Cardiac muscle cell (in vitro differentiated cells and primary cell): ENCODE measurements around the gene SMYD3. TPM values are rescaled to one million over a fixed set of nuclear protein-coding genes. Genes with fewer than 3 reads are reported as not detected.

Experiments used
- DNase-seq, 2 donors: peaks; one replicate each; pipeline versions ENCODE4 v3.0.0 to v3.0.0-alpha.2; 2010 to 2017; ENCODE audit warnings: low read depth in 1 of 2, low spot score in 1 of 2
- H3K27ac ChIP-seq: fragments of 200-600 bp; sonication (generic); 2 replicates; pipeline ENCODE4 v1.5.1; 2016
- H3K27me3 ChIP-seq: fragments of 200-600 bp; sonication (generic); 2 replicates; pipeline ENCODE4 v1.6.0; 2016; ENCODE audit warnings: control low read depth
- H3K36me3 ChIP-seq: fragments of 200-600 bp; sonication (generic); 2 replicates; pipeline ENCODE4 v1.5.1; 2016; ENCODE audit warnings: control low read depth
- H3K4me1 ChIP-seq: fragments of 200-600 bp; sonication (generic); 2 replicates; pipeline ENCODE4 v1.8.1; 2017; ENCODE audit warnings: low read depth, mild to moderate bottlenecking, mixed run types
- H3K4me3 ChIP-seq: fragments of 200-600 bp; sonication (generic); 2 replicates; pipeline ENCODE4 v1.5.1; 2016; ENCODE audit warnings: mild to moderate bottlenecking
- H3K9me3 ChIP-seq: fragments of 200-600 bp; sonication (generic); 2 replicates; pipeline ENCODE4 v1.5.1; 2017; ENCODE audit warnings: low read depth, mild to moderate bottlenecking, control low read depth
- polyA plus RNA-seq: library from polyadenylated mRNA; unstranded; fragments of >200 nt; fragmentation: Nextera tagmentation; extraction: Ambion mirVana; gene quantifications from 2 replicates; pipeline ENCODE4 v1.2.1, GENCODE V29; 2016
- total RNA-seq: library from RNA; depleted of rRNA; stranded (reverse); fragments of >200 nt; gene quantifications from 2 replicates; pipeline ENCODE4 v1.2.3, GENCODE V29; 2016
- TF ChIP-seq, protein P1 (sequence below): IDR thresholded peaks from 2 replicates; pipeline ENCODE4 v1.5.1; 2012; ENCODE audit warnings: low read depth, mild to moderate bottlenecking, low read length

SMYD3 gene
- total and polyA plus RNA-seq, 2 experiments from 2014 or later = 47.2 to 50.8 TPM

DNA sequence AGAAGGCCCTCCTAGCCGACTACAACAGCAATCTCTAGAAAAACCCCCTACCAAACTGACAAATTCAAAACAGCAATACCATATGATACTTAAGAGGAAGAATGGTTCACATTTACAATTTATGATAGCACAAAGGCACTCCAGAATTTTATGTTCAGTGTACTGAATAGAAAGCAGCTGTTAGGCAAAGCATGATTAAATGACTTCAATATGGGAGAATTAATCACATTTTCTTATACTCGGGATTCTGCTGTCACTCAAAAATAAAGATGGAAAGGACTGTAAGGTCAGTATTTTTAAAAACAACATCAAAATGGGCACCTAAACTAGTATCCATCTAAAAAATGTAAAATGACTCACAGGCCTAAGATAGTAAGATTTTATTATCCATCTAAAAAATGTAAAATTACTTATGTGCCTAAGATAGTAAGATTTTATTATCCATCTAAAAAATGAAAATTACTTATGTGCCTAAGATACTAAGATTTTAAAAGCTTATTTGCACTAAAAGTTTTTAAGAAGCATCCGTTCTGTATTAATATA, 198.5 kb downstream of the SMYD3 start:
- Histone ChIP-seq H3K36me3 (no peaks in the 10 kb centered on the region), H3K4me3 (no peak overlapping the region), H3K4me1 (no peaks in the 10 kb centered on the region), H3K27me3 (no peaks in the 10 kb centered on the region), H3K9me3 (no peaks in the 10 kb centered on the region), H3K27ac (no peak overlapping the region)
- no peak for DNase-seq
- TF ChIP-seq, protein P1, sequence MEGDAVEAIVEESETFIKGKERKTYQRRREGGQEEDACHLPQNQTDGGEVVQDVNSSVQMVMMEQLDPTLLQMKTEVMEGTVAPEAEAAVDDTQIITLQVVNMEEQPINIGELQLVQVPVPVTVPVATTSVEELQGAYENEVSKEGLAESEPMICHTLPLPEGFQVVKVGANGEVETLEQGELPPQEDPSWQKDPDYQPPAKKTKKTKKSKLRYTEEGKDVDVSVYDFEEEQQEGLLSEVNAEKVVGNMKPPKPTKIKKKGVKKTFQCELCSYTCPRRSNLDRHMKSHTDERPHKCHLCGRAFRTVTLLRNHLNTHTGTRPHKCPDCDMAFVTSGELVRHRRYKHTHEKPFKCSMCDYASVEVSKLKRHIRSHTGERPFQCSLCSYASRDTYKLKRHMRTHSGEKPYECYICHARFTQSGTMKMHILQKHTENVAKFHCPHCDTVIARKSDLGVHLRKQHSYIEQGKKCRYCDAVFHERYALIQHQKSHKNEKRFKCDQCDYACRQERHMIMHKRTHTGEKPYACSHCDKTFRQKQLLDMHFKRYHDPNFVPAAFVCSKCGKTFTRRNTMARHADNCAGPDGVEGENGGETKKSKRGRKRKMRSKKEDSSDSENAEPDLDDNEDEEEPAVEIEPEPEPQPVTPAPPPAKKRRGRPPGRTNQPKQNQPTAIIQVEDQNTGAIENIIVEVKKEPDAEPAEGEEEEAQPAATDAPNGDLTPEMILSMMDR = no peak

DNA sequence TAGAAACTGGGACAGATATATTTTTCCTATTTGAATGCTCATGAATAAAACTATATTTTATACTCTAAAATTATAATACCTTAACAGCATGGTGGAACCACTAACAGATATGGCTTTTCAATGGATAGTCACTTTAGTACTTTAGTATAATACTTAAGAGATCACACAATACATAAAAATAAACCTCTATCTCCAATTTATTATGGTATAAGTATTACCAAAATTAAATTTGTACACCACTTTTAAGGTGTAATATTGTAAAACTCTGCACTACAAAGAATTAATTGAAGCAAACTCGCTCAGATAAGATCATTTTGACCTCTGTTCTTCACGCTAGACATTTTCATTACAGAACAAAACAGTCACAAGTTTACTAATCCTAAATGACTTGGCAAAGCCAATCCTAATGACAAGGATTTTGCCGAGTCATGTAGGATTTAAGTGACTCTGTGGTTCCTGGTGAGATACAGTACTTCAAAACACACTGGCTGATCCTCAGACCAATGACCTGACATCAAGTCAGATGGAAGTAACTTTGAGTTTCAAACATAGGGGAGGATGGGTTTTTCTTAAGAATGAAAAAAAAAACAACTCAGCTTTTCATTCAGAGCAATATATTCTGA, 200.6 kb downstream of the SMYD3 start:
- no peaks in the 10 kb centered on the region for H3K27me3 ChIP-seq
- DNase-seq = peak in 1 of 2 donors; percentile 36
- no peaks in the 10 kb centered on the region for H3K36me3 ChIP-seq
- no peak overlapping the region for H3K4me3 ChIP-seq
- H3K4me1 ChIP-seq = peaks cover 6% of the 10 kb centered on the region
- TF ChIP-seq, protein P1 = no peak
- no peak overlapping the region for H3K27ac ChIP-seq
- H3K9me3 ChIP-seq = no peaks in the 10 kb centered on the region

- no peak for DNase-seq
- Histone ChIP-seq H3K27ac (no peak overlapping the region), H3K27me3 (no peaks in the 10 kb centered on the region), H3K9me3 (no peaks in the 10 kb centered on the region), H3K36me3 (no peaks in the 10 kb centered on the region), H3K4me1 (peaks cover 6% of the 10 kb centered on the region), H3K4me3 (no peak overlapping the region)
- TF ChIP-seq, protein P1 = no peak
Observed at GRCh38 chr1:246304484-246305259, 202.4 kb downstream of the SMYD3 start.

DNA sequence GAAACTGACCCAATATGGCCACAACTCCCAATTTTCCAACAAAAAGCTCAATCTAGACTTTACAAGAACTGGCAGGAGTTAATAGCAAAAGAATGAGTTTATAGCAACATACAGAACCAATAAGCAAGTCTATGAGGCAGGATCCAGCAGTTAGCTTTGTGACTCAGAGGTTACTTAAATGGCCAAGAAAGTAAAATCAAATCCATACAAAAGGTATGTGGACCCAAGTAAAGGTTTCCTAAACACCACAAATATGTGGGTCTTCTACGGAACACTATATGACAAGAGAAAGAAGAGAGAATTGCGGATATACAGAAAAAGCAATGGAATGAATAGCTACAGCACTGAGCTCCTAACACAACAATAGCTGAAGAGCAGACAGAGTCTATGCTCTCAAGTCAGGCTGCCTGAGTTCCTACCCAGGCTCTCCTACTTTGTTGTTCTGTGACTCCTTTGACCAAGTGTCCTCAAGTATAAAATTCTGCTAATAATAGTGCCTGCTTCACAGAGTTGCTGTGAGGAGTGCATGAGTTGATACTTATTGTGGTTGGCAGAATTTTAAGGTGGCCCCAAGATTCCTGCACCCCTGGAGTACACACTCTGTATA, 204.3 kb downstream of the SMYD3 start:
- Histone ChIP-seq H3K36me3 (no peaks in the 10 kb centered on the region), H3K27ac (no peak overlapping the region), H3K27me3 (no peaks in the 10 kb centered on the region), H3K4me3 (no peak overlapping the region), H3K4me1 (peaks cover 6% of the 10 kb centered on the region), H3K9me3 (no peaks in the 10 kb centered on the region)
- TF ChIP-seq, protein P1 = no peak
- peak in 1 of 2 donors; percentile 22 for DNase-seq

GRCh38 chr1:246302251-246302625, 204.8 kb downstream of the SMYD3 start:
- TF ChIP-seq, protein P1 = no peak
- no peaks in the 10 kb centered on the region for H3K36me3 ChIP-seq
- peaks cover 6% of the 10 kb centered on the region for H3K4me1 ChIP-seq
- no peaks in the 10 kb centered on the region for H3K27me3 ChIP-seq
- DNase-seq = no peak
- no peaks in the 10 kb centered on the region for H3K9me3 ChIP-seq
- H3K4me3 ChIP-seq = no peak overlapping the region
- H3K27ac ChIP-seq = no peak overlapping the region
